GM18868 (cell line): Measurements from ENCODE around the gene DNASE1L2.

ENCODE experiments used
- ATAC-seq: cut with Tn5 transposase; IDR thresholded peaks from one replicate; pipeline ENCODE4 v1.9.1; 2021; ENCODE audit warnings: mild to moderate bottlenecking, moderate library complexity; ENCODE audit not compliant: unreplicated experiment

DNASE1L2 gene

DNA sequence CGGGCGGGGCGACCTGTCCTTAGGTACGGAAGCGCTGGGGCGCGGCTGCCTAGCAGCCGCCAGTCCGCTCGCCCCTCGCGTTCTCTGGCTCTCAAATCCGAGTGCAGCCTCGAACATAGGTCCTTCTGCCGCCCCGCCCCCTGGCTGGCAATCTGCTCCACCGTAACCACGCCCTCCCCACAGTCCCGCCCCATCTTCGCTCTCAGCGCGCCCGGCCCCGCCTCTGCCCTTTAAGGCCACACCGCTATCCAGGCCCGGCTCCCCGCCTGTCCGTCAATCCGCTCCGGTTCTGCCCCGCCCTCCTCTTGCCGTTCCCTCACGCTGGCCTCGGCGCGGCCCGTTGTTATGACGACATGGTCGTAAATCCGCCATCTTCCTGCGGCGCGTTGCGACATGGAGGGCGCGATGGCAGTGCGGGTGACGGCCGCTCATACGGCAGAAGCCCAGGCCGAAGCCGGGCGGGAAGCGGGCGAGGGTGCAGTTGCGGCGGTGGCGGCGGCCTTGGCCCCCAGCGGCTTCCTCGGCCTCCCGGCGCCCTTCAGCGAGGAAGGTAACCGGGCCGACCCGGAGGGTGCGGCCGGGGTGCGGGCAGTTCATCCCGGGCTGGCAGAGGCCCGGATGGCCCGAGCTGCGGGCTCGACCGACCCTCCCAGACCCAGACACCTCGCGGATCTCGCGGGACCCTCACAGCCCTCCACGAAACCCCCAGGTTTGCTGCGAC, 12.9 kb upstream of the DNASE1L2 start, which contains the start of gene E4F1:
E4F1 (plus strand) TSS at position 371 of the 721 bp plus-strand sequence; CDS start at position 394, 23 bp downstream.
- peak; percentile 94 for ATAC-seq

DNA sequence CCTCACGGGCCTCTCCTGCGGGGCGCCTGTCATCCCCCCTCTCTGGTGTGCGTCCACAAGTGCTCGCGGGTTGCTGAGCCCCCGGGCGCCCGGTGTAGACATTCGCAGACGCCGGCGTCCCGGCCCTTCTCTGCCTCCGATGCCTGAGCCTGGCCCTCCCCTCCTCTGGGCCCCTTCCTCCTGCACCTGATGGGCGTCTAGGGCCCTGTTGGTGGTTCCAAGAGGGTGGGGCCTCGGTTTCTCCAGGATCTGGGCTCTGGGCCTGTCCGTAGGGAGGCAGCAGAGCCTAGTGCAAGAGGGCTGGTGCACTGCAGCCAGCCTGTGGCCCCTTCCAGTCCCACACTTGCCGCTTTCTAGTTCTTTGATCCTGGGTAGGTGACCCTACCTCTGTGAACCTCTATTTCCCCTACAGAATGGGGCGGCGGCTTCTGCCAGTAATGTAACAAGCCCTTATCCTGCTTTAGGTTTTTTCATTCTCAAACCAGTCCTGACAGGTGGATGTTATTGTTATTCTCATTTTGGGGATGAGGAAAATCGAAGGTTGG, 12.2 kb upstream of the DNASE1L2 start:
- ATAC-seq = peak; percentile 15

DNA sequence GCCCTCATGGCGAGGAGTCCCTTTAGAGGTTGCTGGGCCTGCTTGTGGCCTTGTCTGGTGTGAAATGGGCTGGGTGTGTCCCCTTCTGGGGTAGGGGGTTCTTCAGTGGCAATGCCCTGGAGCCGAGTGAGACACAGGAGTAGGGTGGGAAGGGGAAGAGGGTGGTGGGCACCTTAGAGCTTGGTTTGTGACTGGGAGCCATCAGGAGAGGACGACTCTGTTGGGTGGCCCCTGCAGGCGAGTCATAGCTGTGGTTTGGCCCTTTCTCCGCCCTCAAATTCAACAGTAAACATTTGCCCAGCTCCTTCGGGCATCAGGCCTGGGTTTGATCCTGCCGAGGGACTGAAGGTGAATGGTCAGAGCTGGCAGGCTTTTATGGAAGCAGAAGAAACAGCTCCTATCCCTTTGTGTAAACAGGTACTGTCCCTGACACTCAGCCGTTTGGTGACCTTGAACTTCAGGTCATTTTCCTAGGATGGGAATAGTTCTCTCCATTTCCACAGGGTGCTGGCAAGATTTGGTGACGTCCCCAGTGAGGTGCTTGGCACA, 9.9 kb upstream of the DNASE1L2 start:
- no peak for ATAC-seq

DNA sequence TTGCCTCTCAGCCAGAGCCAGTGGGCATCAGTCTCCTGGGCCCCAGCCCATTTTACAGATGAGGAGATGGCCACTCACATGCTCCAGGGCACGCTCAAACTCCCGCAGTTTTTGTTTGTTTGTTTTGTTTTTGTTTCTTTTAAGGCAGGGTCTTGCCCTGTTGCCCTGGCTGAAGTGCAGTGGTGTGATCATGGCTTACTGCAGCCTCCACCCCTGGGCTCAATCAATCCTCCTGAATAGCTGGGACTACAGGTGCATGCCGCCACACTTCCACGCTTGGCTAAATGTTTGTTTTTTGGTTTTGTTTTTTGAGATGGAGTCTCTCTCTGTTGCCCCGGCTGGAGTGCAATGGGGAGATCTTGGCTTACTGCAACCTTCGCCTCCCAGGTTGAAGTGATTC, 9.3 kb upstream of the DNASE1L2 start:
- no peak for ATAC-seq

DNA sequence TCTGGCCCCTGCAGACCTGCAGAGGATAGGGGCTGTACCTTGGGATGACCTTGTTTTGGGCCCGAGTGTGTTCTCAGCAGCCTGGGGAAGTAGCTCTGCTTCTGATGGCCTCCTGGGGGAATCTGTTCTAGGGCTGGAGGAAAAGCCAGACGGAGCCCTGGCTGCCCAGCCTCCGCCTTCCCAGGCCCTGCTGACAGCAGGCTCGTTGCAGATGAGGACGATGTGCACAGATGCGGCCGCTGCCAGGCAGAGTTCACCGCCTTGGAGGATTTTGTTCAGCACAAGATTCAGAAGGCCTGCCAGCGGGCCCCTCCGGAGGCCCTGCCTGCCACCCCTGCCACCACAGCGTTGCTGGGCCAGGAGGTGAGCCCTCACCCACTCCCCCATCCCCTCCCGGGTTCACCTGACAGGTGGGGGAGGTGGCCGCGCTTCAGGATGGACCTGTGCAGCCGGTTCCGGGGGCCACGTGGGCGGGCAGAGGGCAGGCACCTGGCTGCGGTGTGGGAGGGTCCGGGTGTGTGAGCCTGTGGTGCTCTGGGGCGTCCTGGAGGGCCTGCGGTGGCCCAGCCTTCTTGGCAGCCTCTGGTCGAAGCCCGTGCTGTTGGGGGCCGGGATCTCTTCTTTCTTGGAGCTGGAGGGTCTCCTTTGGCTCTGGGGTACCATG, 8.0 kb upstream of the DNASE1L2 start:
- ATAC-seq = no peak

DNA sequence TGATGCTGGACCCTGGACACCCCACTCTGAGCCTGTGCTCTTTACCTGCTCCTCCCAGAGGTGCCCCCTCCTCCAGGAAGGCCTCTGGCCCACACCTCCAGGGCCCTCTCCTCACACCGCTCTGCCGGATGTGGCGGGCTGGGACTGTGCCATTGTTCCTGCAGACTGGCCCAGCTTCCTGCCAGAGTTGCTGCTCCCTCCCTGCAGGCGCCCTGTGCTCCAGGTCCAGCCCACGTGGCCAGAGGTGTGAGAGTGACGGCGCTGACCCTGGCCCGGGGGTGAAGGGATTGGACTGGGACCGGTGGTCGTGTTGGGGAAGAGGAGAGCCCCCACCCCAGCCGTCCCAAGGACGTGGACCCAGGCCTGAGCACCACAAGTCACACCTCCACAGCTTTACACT, 7.2 kb upstream of the DNASE1L2 start:
- no peak for ATAC-seq

DNA sequence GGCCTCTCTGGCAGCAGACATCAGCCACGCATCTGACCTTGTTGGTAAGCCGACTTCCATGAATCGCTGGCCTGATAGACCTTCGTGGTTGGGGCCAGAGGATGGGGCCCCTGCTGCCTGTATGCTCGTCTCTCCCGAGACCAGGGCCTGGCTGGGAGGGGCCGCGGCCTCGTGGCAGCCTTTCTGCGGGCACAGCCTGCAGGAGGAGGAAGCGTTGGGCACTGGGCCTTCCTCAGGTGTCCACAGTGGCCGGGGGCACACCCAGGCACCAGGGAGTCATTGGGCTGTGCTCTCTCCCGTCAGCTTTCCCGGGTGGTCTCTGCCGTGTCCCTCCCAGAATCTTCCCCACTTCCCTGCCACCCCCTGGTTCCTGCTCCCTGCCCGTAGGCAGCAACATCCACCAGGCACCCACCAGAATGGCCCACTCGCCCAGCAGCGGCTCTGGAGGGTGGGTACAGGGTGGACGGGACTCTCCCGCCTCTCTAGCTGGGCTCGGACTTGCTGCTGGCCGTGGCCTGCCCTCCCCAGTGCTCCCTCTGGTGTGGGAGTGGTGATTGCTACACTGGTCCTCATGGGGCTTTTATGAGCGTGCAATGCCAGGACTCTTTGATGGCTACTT, 6.5 kb upstream of the DNASE1L2 start:
- ATAC-seq = no peak

DNA sequence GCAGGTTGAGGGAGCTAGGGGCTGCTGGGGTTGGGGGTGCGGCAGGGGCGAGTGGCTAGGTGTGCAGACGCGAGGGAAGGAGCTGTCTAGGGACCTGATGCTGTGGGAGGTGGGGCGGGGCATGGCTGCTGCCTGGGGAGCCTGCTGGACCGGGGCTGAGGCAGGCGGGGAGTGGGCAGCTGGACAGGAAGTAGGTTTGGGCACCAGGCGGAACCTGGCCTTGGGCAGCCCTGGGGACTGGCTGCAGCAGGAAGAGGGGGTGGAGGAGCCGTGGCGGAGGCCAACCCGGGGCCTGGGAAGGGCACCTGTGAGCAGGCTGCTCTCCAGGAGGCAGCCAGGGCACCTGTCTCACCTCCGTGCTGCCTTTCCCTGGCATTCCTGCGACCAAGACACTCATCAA, 5.9 kb upstream of the DNASE1L2 start:
- no peak for ATAC-seq

DNA sequence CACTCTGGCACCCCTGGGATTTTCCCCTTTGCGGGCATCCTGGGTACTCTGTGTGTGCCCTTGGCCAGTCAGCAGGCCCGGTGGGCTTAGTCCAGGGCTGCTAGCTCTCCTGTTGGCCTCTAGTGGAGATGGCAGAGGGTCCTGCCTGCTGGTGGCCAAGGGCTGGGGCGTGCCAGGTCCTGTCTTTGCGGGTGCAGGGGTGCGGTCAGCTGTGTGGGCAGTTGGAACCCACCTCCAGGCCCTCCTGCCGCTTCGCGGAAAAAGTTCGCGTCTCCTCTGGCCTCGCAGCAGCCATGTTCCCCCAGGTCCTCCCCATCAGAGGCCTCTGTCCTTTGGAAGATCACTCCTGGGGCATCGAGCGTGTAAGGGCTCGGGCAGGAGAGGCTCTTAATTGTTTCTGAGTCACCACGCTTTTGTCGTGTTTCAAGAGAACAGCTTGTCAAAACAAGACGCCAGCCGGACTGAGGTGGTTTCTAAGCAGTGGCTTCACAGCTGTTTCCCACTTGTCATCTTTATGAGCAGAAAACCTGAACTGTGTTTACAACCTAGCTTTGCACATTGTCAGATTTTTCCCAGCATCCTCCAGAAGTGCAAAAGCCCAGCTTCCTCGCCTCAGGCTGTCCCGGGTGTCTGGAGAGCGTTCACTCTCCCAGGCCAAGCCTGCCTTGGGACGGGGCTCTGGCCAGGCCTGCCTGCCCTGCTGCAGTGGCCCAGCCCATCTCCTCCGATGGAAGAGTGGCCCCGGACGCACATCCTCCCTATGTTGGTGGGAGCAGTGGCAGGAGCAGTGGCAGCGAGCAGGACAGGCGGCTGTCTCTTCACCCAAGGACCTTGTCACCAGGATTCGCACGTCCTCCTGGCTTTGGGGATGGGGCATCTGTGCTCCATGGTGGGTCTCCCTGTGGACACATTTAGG, 5.0 kb upstream of the DNASE1L2 start:
- ATAC-seq = no peak

DNA sequence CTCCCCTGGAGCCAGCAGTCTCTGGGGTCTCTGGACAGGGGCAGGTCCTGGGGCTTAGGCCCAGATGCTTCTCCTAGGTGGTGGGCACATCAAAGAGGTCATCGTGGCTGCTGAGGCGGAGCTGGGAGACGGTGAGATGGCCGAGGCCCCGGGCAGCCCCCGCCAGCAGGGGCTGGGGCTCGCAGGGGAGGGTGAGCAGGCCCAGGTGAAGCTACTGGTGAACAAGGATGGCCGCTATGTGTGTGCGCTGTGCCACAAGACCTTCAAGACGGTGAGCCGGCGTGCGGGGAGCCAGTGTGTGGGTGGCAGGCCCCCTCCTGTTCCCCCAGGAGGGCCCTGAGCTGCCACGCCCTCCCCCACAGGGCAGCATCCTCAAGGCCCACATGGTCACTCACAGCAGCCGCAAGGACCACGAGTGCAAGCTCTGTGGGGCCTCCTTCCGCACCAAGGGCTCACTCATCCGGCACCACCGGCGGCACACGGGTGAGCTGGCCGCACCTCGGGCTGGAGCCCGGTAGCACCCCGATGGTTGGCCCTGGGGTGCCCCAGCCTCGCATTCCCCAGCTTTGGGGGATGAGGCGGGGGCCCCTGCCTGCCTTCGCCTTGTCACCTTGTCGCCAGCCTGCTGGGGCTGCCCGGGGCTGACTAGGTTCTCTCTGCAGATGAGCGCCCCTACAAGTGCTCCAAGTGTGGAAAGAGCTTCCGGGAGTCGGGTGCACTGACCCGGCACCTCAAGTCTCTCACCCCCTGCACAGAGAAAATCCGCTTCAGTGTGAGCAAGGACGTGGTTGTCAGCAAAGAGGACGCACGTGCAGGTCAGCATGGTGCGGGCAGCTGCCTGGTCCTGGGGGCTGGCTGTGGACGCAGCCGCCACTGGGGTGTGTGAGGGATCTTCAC, 3.9 kb upstream of the DNASE1L2 start:
- no peak for ATAC-seq

DNA sequence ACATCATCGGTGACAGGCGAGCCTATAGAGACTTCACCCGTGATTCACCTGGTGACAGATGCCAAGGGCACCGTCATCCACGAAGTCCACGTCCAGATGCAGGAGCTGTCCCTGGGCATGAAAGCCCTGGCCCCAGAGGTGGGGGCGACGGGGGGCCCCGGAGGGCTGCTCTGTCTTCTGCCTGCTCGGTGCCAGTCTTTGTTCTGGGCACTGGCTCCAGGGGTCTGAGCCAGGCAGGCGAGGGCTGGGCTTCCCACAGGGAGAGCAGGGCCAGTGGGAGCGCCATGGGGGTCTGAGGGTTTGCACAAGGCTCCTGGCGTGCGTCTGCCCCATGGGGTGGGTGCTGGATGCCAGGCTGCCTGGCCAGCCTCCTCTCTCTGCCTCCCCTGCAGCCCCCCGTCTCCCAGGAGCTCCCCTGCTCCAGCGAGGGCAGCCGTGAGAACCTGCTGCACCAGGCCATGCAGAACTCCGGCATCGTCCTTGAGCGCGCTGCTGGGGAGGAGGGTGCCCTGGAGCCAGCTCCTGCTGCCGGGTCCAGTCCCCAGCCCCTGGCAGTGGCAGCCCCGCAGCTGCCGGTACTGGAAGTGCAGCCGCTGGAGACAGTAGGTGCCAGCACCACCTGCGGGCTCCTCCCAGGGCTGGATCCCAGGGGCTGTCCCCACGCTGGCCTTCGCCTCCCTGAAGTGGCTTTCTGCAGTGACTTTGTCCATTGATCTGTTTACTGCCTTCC, 3.0 kb upstream of the DNASE1L2 start:
- ATAC-seq = no peak

DNA sequence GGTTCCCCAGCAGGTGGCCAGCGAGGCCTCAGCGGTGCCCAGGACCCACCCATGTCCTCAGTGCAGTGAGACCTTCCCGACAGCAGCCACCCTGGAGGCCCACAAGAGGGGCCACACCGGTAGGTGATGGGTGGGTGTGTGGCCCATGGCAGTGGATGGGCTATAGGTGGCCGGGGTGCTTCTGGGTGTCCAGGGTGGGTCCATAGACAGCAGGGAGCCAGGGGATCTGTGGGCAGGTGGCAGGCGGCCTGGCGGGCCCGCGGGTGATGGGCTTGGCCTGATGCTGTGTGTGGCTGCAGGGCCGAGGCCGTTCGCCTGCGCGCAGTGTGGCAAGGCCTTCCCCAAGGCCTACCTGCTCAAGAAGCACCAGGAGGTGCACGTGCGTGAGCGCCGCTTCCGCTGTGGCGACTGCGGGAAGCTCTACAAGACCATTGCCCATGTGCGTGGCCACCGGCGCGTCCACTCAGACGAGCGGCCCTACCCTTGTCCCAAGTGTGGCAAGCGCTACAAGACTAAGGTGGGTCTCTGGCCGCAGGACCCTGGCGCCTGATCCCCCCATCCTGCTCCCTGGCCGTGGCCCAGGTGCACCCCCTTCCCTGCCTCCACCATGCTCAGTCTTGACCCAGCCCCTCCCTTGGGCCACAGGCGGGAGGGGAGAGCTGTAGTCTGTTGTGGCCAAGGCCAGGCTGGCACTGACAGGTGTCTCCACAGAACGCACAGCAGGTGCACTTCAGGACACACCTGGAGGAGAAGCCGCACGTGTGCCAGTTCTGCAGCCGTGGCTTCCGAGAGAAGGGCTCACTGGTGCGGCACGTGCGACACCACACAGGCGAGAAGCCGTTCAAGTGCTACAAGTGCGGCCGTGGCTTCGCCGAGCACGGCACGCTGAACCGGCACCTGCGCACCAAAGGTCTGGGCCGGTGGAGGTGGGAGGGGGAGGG, 2.1 kb upstream of the DNASE1L2 start:
- ATAC-seq = no peak

DNA sequence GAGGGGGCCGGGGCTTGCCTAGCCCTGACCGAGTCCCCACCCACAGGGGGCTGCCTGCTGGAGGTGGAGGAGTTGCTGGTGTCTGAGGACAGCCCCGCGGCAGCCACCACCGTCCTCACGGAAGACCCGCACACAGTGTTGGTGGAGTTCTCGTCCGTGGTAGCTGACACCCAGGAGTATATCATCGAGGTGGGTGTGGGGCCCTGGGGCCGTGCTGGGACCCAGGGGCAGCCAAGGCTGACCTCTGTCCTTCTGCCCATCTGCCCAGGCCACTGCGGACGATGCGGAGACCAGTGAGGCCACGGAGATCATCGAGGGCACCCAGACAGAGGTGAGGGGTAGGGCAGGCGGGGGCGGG, 1.5 kb upstream of the DNASE1L2 start:
- no peak for ATAC-seq

DNA sequence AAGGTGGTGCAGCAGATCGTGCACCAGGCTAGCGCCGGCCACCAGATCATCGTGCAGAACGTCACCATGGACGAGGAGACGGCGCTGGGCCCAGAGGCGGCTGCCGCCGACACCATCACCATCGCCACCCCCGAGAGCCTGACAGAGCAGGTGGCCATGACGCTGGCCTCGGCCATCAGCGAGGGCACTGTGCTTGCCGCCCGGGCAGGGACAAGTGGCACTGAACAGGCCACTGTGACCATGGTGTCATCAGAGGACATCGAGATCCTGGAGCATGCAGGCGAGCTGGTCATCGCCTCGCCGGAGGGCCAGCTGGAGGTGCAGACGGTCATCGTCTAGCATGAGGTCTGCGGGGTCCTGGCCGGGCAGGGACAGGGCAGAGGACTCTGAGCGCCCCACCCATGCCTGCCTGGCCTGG, 1.0 kb upstream of the DNASE1L2 start:
- ATAC-seq = no peak

DNA sequence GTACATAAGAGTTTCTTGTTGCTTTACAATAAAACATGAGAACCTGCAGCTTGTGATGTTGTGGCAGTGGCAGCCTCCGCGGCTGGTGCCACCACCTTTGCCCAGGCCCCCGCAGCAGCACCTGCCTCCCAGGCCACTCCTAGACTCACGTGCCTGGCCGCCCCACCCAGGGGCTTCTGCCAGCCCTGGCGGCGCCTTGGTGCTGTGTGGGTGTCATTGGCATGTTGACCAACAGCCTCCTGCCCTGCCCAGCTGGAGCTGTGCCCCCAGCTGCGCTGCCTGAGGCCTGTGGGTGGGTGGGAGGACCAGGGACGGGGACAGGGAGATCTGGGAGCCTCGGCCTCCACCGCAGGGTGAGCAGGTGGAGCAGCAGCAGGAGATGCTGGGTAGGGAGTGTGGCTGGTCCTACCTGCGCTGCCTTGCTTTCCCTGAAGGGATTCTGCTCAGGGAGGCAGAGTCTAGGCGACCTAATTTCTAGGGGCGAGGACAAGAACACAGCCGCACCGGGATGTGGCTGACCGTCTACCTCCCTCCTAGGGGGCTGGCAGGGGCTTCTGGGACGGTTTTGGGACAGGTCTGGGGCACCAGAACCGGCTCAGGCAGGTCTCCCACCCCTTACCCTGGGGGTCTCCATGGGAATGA, 428 bp upstream of the DNASE1L2 start:
- no peak for ATAC-seq

DNA sequence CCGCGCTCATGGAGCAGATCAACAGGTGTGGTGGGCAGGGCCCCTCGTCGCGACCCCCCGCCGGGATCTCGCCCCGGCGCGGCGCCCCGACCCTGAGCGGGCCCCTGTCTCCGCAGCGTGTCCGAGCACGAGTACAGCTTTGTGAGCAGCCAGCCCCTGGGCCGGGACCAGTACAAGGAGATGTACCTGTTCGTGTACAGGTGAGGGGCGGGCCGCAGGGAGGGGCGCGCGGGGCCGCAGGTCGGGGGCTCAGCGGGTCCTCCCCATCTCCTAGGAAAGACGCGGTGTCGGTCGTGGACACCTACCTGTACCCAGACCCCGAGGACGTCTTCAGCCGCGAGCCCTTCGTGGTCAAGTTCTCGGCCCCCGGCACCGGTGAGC, 848 bp downstream of the DNASE1L2 start:
- ATAC-seq = no peak

DNA sequence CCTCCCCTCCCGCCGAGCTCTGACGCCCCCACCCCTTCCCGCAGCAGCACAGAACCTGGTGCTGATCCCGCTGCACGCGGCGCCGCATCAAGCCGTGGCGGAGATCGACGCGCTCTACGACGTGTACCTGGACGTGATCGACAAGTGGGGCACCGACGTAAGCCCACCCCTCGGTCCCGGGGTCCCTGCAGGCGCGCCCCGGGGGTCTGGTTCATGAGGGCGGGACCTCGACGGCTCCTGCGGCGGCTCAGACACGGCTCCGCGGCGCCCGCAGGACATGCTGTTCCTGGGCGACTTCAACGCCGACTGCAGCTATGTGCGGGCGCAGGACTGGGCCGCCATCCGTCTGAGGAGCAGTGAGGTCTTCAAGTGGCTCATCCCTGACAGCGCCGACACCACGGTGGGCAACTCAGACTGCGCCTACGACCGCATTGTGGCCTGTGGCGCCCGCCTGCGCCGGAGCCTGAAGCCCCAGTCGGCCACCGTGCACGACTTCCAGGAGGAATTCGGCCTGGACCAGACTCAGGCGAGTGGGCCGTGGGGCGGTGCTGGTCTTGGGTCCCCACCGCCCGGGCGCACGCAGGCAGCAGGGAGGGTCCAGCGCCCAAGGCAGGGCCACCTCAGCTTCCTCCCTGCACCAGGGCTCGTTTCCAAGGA, 1.4 kb downstream of the DNASE1L2 start:
- ATAC-seq = no peak
